ENCODE results near the gene MTHFD2L.

DNA sequence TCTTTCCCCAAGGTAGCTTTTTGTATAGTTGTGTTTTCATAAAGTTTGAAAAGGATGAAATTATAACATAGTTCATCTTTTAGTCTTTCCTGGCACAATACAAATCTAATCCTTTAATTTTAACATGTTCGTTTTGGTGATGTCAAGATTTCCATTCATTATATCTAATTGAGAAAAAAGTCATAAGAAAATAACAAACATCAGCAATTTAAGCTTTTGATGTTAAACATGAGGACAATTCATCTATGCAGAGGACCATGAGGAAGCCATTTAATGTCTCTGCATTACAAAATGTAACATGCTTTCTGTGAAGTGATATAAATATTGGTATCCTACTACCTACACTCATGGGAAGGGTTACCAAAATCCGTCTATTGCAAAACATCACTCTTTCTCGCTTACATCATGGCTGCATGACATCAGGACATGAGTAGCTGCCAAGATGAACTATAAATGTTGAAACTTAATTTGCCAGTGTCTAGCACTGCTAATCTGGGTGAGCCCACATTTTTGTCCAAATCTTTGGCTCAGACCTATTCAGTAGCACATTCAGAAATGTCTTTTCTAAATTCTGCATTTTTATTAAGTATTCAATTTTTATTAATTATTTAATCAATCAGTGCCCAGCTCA, 159.8 kb downstream of the MTHFD2L start:
- TF ChIP-seq, protein P1, sequence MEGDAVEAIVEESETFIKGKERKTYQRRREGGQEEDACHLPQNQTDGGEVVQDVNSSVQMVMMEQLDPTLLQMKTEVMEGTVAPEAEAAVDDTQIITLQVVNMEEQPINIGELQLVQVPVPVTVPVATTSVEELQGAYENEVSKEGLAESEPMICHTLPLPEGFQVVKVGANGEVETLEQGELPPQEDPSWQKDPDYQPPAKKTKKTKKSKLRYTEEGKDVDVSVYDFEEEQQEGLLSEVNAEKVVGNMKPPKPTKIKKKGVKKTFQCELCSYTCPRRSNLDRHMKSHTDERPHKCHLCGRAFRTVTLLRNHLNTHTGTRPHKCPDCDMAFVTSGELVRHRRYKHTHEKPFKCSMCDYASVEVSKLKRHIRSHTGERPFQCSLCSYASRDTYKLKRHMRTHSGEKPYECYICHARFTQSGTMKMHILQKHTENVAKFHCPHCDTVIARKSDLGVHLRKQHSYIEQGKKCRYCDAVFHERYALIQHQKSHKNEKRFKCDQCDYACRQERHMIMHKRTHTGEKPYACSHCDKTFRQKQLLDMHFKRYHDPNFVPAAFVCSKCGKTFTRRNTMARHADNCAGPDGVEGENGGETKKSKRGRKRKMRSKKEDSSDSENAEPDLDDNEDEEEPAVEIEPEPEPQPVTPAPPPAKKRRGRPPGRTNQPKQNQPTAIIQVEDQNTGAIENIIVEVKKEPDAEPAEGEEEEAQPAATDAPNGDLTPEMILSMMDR (conservative IDR thresholded peaks at IDR 0.05): no peak
- TF ChIP-seq EZH2 (IDR thresholded peaks at IDR 0.05; ENCODE audit: low read depth): no peak
